NCI-H524 treated with DMSO at 0.1 percent for 48 hours (cell line): ENCODE data around the gene ARMC6.
"Not testable (repeated sequence)": the region's sequence is repeated elsewhere in the genome, so short reads cannot be mapped to it uniquely, and the experiment has no call there.

Experiments
- DNase-seq: peaks from one replicate; lab custom pipeline; 2025; lab: John Stamatoyannopoulos, UW

ARMC6 gene

GRCh38 chr19:19023376-19023775 is 10.0 kb upstream of the ARMC6 start:
- not testable (repeated sequence) for DNase-seq

- DNase-seq, result no peak
These were observed 7.5 kb upstream of the ARMC6 start for GRCh38 chr19:19025861-19026260.

- no peak for DNase-seq
These were observed 7.0 kb upstream of the ARMC6 start for GRCh38 chr19:19026299-19026971.

GRCh38 chr19:19027228-19027627 is 6.2 kb upstream of the ARMC6 start:
- DNase-seq, result no peak

- DNase-seq, result no peak
These were observed 4.9 kb upstream of the ARMC6 start for GRCh38 chr19:19028526-19028925.

- no peak for DNase-seq
These were observed 1.5 kb upstream of the ARMC6 start for GRCh38 chr19:19031891-19032290.

- DNase-seq, result peak; percentile 67
These were observed 805 bp upstream of the ARMC6 start for GRCh38 chr19:19032420-19033175.

GRCh38 chr19:19033176-19033425 is 302 bp upstream of the ARMC6 start:
- DNase-seq, result no peak

- DNase-seq, result peak; percentile 7
These were observed 811 bp downstream of the ARMC6 start for GRCh38 chr19:19034204-19034624.

GRCh38 chr19:19039901-19040300 is 6.5 kb downstream of the ARMC6 start:
- no peak for DNase-seq

- DNase-seq, result no peak
These were observed 7.0 kb downstream of the ARMC6 start for GRCh38 chr19:19040417-19040816.

- DNase-seq, result no peak
These were observed 9.4 kb downstream of the ARMC6 start for GRCh38 chr19:19042732-19043280.

- no peak for DNase-seq
These were observed 10.1 kb downstream of the ARMC6 start for GRCh38 chr19:19043481-19043880.

GRCh38 chr19:19043881-19044280 is 10.5 kb downstream of the ARMC6 start:
- DNase-seq, result no peak

GRCh38 chr19:19049406-19049805 is 16.0 kb downstream of the ARMC6 start:
- no peak for DNase-seq

- no peak for DNase-seq
These were observed 16.7 kb downstream of the ARMC6 start for GRCh38 chr19:19050104-19050503.

- no peak for DNase-seq
These were observed 17.3 kb downstream of the ARMC6 start for GRCh38 chr19:19050731-19051130.

- DNase-seq, result no peak
These were observed 18.2 kb downstream of the ARMC6 start for GRCh38 chr19:19051478-19052213.

- DNase-seq, result no peak
These were observed 19.5 kb downstream of the ARMC6 start for GRCh38 chr19:19052921-19053320.

- DNase-seq, result no peak
These were observed 20.3 kb downstream of the ARMC6 start for GRCh38 chr19:19053508-19054314.

- no peak for DNase-seq
These were observed 21.0 kb downstream of the ARMC6 start for GRCh38 chr19:19054315-19054938.
